K562 (cell line): ENCODE measurements around the gene ZFYVE26. TPM values are rescaled to one million over a fixed set of nuclear protein-coding genes. Genes with fewer than 3 reads are reported as not detected.

Experiments
- ATAC-seq: fragments of 200-7000 bp; cut with Tn5 transposase; 3 replicates; pipeline ENCODE4 v1.9.1; 2020; ENCODE audit warnings: moderate library complexity
- BruUV-seq: library from RNA; stranded (reverse); fragments of 400-500 nt; replicated peaks from 2 replicates; lab custom pipeline; 2021; lab: Mats Ljungman, UMichigan
- CTCF ChIA-PET: fragments of 300-600 bp; formaldehyde crosslinking; extraction: SDS; loops from one replicate; lab custom pipeline; 2021; ENCODE audit warnings: low intra/inter-chr PET ratio; lab: Yijun Ruan, JAX
- POLR2A ChIA-PET: fragments of 300-600, 350-650 bp; sonication (Branson Sonifier 250); formaldehyde crosslinking; extraction: SDS; loops from one replicate; lab custom pipeline; 2021; ENCODE audit warnings: antibody characterized with exemption, inconsistent platforms; lab: Yijun Ruan, JAX
- DNase-seq, 4 experiments: peaks; one replicate each; pipeline versions ENCODE4 v3.0.0 to v3.0.0-alpha.2; 2011 to 2018; ENCODE audit warnings: low spot score in 3 of 4, mixed read lengths in 3 of 4; ENCODE audit errors: extremely low read depth in 1 of 4
- FAIRE-seq: peaks from 2 replicates; lab custom pipeline; 2011; peaks lifted over from hg19 to GRCh38; lab: Jason Lieb, UNC
- H2AFZ ChIP-seq: 2 replicates; pipeline ENCODE4 v1.6.0; 2011; ENCODE audit warnings: low read depth, low read length, control low read depth, inconsistent platforms
- H3K27ac ChIP-seq: fragments of 200-600 bp; 3 replicates; pipeline ENCODE4 v1.8.0; 2011; ENCODE audit warnings: low read depth, mild to moderate bottlenecking, control low read depth, inconsistent platforms, low read length, moderate library complexity, mixed read lengths; ENCODE audit errors: extremely low read depth
- H3K27me3 ChIP-seq, 2 experiments: fragments of 300-600 bp in 1 of 2; 2 replicates in 1 of 2; 3 replicates in 1 of 2; pipeline versions ENCODE4 v1.6.0 to v1.8.0; 2011; ENCODE audit warnings: inconsistent platforms in 2 of 2, low read length in 2 of 2, mild to moderate bottlenecking in 1 of 2, mixed read lengths in 1 of 2, moderate library complexity in 1 of 2; ENCODE audit not compliant: control insufficient read depth in 2 of 2, insufficient read depth in 2 of 2
- H3K36me3 ChIP-seq: fragments of 300-600 bp; 3 replicates; pipeline ENCODE4 v1.8.0; 2011; ENCODE audit warnings: mild to moderate bottlenecking, low read length, inconsistent platforms; ENCODE audit not compliant: control insufficient read depth, insufficient read depth
- H3K4me1 ChIP-seq, 2 experiments: fragments of 200-600 bp in 1 of 2; replicated peaks in 1 of 2; 2 replicates in 1 of 2; 3 replicates in 1 of 2; pipeline versions ENCODE4 v1.5.1 to v1.8.0; 2011; ENCODE audit warnings: inconsistent platforms in 2 of 2, low read length in 2 of 2, mild to moderate bottlenecking in 1 of 2, mixed read lengths in 1 of 2, moderate library complexity in 1 of 2; ENCODE audit not compliant: control insufficient read depth in 2 of 2, insufficient read depth in 2 of 2
- H3K4me2 ChIP-seq: 2 replicates; pipeline ENCODE4 v1.6.1; 2011; ENCODE audit warnings: low read length, control low read depth, inconsistent platforms, mixed read lengths; ENCODE audit not compliant: insufficient read depth
- H3K4me3 ChIP-seq: fragments of 200-600 bp; sonication (generic), shearing (Covaris generic); 2 replicates; pipeline ENCODE4 v1.5.1; 2016; ENCODE audit warnings: control low read depth, inconsistent platforms
- H3K79me2 ChIP-seq: fragments of 200-600 bp; 3 replicates; pipeline ENCODE4 v1.8.0; 2011; ENCODE audit warnings: low read length, inconsistent platforms; ENCODE audit not compliant: control insufficient read depth, insufficient read depth
- H3K9ac ChIP-seq, 2 experiments: 2 replicates each; pipeline versions ENCODE4 v1.6.0 to v1.6.1; 2011; ENCODE audit warnings: low read depth in 2 of 2, low read length in 2 of 2, control low read depth in 1 of 2, inconsistent platforms in 1 of 2, mild to moderate bottlenecking in 1 of 2, mixed read lengths in 1 of 2; ENCODE audit not compliant: insufficient read depth in 1 of 2
- H3K9me1 ChIP-seq: one replicate; pipeline ENCODE4 v1.6.0; 2011; ENCODE audit warnings: inconsistent platforms, mild to moderate bottlenecking, low read length, moderate library complexity; ENCODE audit not compliant: control insufficient read depth, insufficient read depth
- H3K9me3 ChIP-seq: replicated peaks from 2 replicates; pipeline ENCODE4 v1.5.1; 2011; ENCODE audit warnings: low read depth, low read length, inconsistent platforms; ENCODE audit not compliant: control insufficient read depth, insufficient read depth
- H4K20me1 ChIP-seq: replicated peaks from 2 replicates; pipeline ENCODE4 v1.6.1; 2011; ENCODE audit warnings: low read length, inconsistent platforms, mixed read lengths; ENCODE audit not compliant: control insufficient read depth, insufficient read depth
- MAFF ChIP-seq: IDR thresholded peaks from 2 replicates; pipeline ENCODE4 v1.6.1; 2012; ENCODE audit warnings: low read length, improper control_type of control experiment
- MAFG ChIP-seq: fragments of 450-650 bp; conservative IDR thresholded peaks from 2 replicates; pipeline ENCODE4 v1.6.1; 2016; ENCODE audit warnings: missing genetic modification characterization, missing compliant biosample characterization
- NCOA6 ChIP-seq: fragments of 450-650 bp; IDR thresholded peaks from 2 replicates; pipeline ENCODE4 v1.6.1; 2017; ENCODE audit warnings: mild to moderate bottlenecking
- PHB2 ChIP-seq: fragments of 450-650 bp; IDR thresholded peaks from 2 replicates; pipeline ENCODE4 v1.6.1; 2017; ENCODE audit warnings: low read depth
- RBM15 ChIP-seq: fragments of 200-400 bp; formaldehyde crosslinking; IDR thresholded peaks from 2 replicates; pipeline ENCODE4 v1.6.1; 2018; ENCODE audit warnings: mild to moderate bottlenecking, low read length, moderate library complexity; ENCODE audit not compliant: insufficient read depth
- ZBED1 ChIP-seq: IDR thresholded peaks from 2 replicates; pipeline ENCODE4 v1.6.1; 2014
- WGBS: fragments of 100-300 bp; shearing (Covaris generic); methylation state at CpG from one replicate; pipeline ENCODE4 v1.1.6; 2016; ENCODE audit warnings: low coverage, mixed read lengths; ENCODE audit not compliant: insufficient coverage; ENCODE audit errors: missing lambda C conversion rate; 5-methylcytosine and 5-hydroxymethylcytosine counted together
- in situ Hi-C: fragments of 300-500 bp; cut with MboI; formaldehyde crosslinking; loops from 4 replicates; pipeline ENCODE4 v1.15.0; 2018; ENCODE audit warnings: inconsistent platforms, mixed read lengths
- intact Hi-C: fragments of 100-400 bp; cut with micrococcal nuclease; formaldehyde crosslinking; loops from 2 replicates; pipeline ENCODE4 v1.14.2; 2022
- polyA plus RNA-seq, 8 experiments: library from polyadenylated mRNA; depleted of rRNA in 4 of 8; stranded (reverse) in 5 of 8; unstranded in 3 of 8; fragments of >200 nt; fragmentation: Nextera tagmentation in 2 of 8; fragmentation: Illumina TruSeq in 1 of 8; extraction: Ambion mirVana in 2 of 8; extraction: Trizol in 1 of 8; gene quantifications; 2 replicates each; pipeline versions ENCODE4 v1.2.1 to v1.2.3, GENCODE V29; 2011 to 2014; ENCODE audit warnings: inconsistent platforms in 1 of 8, missing spikeins in 1 of 8
- total RNA-seq, 7 experiments: library from RNA; depleted of rRNA in 6 of 7; stranded (reverse); fragments of >200 nt in 6 of 7; fragmentation: Illumina TruSeq in 2 of 7; extraction: Trizol in 2 of 7; gene quantifications; 2 replicates each; pipeline versions ENCODE4 v1.2.1 to v1.2.3, GENCODE V29; 2011 to 2021; ENCODE audit warnings: low replicate concordance in 1 of 7
- TF ChIP-seq, protein P1 (sequence below): sonication (generic); formaldehyde crosslinking; IDR thresholded peaks from 2 replicates; pipeline ENCODE4 v1.8.0; 2022; ENCODE audit warnings: mild to moderate bottlenecking, low read depth, missing genetic modification reagents
- TF ChIP-seq, protein P2 (sequence below): sonication (generic); formaldehyde crosslinking; IDR thresholded peaks from 2 replicates; pipeline ENCODE4 v1.8.1; 2023; ENCODE audit warnings: mild to moderate bottlenecking, missing genetic modification reagents

The ZFYVE26 gene
- total and polyA plus RNA-seq, 9 of the 15 experiments (the other 6 are each of a cell fraction or from before 2014, with no cell fraction given): 0.32 to 9.1 (median 5.9) TPM

DNA sequence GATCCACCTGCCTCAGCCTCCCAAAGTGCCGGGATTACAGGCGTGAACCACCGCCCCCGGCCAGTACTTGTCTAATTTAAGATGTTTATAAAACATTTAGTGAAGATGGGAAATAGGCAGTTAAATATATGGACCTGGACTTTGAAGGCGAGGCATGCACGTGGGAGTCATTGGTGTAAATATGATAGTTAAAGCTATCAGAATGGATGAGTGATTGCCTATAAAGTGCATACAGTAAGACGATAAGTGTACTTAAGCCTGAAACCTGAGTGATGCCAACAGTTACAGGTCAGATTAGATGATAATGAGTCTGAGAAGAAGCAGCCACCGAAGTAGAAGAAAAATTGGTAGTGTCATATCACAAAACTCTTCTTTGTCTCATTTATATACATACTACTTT lies 14.7 kb upstream of the ZFYVE26 start:
- FAIRE-seq (no peak), DNase-seq (no peak), ATAC-seq (no peak)
- ChIA-PET CTCF (no interaction called here), POLR2A (no interaction called here)
- Histone ChIP-seq H3K4me1 (no peaks in the 10 kb centered on the region), H4K20me1 (no peaks in the 10 kb centered on the region), H3K9me3 (no peaks in the 10 kb centered on the region), H3K4me3 (no peak overlapping the region), H3K9ac (no peak overlapping the region), H3K27me3 (no peaks in the 10 kb centered on the region), H3K27ac (no peak overlapping the region), H3K4me2 (no peak overlapping the region), H2AFZ (no peak overlapping the region), H3K36me3 (peaks cover 16% of the 10 kb centered on the region; the same call in 1 of the 3 replicates), H3K79me2 (no peaks in the 10 kb centered on the region), H3K9me1 (no peaks in the 10 kb centered on the region)
- no TSS peak for BruUV-seq
- TF ChIP-seq, protein P1, sequence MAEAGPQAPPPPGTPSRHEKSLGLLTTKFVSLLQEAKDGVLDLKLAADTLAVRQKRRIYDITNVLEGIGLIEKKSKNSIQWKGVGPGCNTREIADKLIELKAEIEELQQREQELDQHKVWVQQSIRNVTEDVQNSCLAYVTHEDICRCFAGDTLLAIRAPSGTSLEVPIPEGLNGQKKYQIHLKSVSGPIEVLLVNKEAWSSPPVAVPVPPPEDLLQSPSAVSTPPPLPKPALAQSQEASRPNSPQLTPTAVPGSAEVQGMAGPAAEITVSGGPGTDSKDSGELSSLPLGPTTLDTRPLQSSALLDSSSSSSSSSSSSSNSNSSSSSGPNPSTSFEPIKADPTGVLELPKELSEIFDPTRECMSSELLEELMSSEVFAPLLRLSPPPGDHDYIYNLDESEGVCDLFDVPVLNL (CRISPR knock-in tag): no peak
- TF ChIP-seq ZBED1 (no peak), NCOA6 (no peak), PHB2 (no peak), RBM15 (no peak), MAFG (tag) (no peak), MAFF (no peak)
- TF ChIP-seq, protein P2, sequence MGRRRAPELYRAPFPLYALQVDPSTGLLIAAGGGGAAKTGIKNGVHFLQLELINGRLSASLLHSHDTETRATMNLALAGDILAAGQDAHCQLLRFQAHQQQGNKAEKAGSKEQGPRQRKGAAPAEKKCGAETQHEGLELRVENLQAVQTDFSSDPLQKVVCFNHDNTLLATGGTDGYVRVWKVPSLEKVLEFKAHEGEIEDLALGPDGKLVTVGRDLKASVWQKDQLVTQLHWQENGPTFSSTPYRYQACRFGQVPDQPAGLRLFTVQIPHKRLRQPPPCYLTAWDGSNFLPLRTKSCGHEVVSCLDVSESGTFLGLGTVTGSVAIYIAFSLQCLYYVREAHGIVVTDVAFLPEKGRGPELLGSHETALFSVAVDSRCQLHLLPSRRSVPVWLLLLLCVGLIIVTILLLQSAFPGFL (CRISPR knock-in tag): no peak
- in situ Hi-C loops: no loop called here
- intact Hi-C loops: no loop called here
- 75% methylated on average over 8 of the region's 8 CpGs for WGBS
